ENCODE data around the gene SEMA5A.

DNA sequence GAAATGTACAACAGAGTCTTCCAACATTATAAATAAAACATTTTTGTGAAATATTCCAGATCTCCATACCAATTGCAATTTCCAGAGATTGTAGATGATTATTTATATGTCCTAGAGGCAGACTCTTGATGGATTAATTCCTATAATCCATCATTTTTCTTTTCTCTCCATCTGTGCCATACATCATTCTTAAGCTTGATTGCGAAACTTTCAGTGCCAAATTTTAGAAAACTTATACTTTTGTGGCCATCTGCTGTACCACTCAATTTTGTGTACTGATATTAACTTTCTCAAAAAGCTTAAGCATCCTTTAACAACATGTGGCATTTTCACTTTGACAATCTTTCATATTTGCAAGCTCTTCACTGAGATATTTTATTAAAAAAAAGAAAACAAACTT is 446.9 kb downstream of the SEMA5A start:
- TF ChIP-seq, protein P1, sequence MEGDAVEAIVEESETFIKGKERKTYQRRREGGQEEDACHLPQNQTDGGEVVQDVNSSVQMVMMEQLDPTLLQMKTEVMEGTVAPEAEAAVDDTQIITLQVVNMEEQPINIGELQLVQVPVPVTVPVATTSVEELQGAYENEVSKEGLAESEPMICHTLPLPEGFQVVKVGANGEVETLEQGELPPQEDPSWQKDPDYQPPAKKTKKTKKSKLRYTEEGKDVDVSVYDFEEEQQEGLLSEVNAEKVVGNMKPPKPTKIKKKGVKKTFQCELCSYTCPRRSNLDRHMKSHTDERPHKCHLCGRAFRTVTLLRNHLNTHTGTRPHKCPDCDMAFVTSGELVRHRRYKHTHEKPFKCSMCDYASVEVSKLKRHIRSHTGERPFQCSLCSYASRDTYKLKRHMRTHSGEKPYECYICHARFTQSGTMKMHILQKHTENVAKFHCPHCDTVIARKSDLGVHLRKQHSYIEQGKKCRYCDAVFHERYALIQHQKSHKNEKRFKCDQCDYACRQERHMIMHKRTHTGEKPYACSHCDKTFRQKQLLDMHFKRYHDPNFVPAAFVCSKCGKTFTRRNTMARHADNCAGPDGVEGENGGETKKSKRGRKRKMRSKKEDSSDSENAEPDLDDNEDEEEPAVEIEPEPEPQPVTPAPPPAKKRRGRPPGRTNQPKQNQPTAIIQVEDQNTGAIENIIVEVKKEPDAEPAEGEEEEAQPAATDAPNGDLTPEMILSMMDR (IDR thresholded peaks at IDR 0.05; ENCODE audit: insufficient read depth, low read depth, low read length) = no peak
- TF ChIP-seq EZH2 (IDR thresholded peaks at IDR 0.05; ENCODE audit: insufficient read depth, low read length) = no peak

All from astrocyte (in vitro differentiated cells and primary cell).